Thoracic aorta (tissue), 2 donors: ENCODE measurements around the gene ECSIT. TPM values are rescaled to one million over a fixed set of nuclear protein-coding genes. Genes with fewer than 3 reads are reported as not detected.
"Not testable (repeated sequence)": the region's sequence is repeated elsewhere in the genome, so short reads cannot be mapped to it uniquely, and the experiment has no call there.

ENCODE experiments used
- ATAC-seq: fragments of 150-250 bp; one replicate; pipeline ENCODE4 v1.8.0; 2017; ENCODE audit warnings: low read depth; ENCODE audit not compliant: insufficient number of reproducible peaks, low FRiP score
- DNase-seq: peaks from one replicate; pipeline ENCODE4 v3.0.0-alpha.2; 2020; ENCODE audit warnings: low spot score
- H3K27ac ChIP-seq, 2 donors: fragments of 200-600 bp; sonication (generic); 1 replicate in 1 of 2; 2 replicates in 1 of 2; pipeline ENCODE4 v1.5.1; 2016; ENCODE audit warnings: mild to moderate bottlenecking in 2 of 2, moderate library complexity in 2 of 2
- H3K27me3 ChIP-seq: fragments of 200-600 bp; sonication (generic); replicated peaks from 2 replicates; pipeline ENCODE4 v1.6.0; 2016; ENCODE audit warnings: mild to moderate bottlenecking; ENCODE audit not compliant: insufficient read depth
- H3K36me3 ChIP-seq: fragments of 200-600 bp; sonication (generic); one replicate; pipeline ENCODE4 v1.5.1; 2016
- H3K4me1 ChIP-seq, 2 donors: fragments of 200-600 bp; sonication (generic); 1 replicate in 1 of 2; 2 replicates in 1 of 2; pipeline versions ENCODE4 v1.5.1 to v1.6.0; 2016; ENCODE audit warnings: low read depth in 2 of 2, mild to moderate bottlenecking in 1 of 2; ENCODE audit not compliant: control insufficient read depth in 1 of 2
- H3K4me3 ChIP-seq: fragments of 200-600 bp; sonication (generic); 2 replicates; pipeline ENCODE4 v1.5.1; 2016; ENCODE audit warnings: mild to moderate bottlenecking
- H3K9me3 ChIP-seq: fragments of 200-600 bp; sonication (generic); 2 replicates; pipeline ENCODE4 v1.5.1; 2016
- CTCF ChIP-seq: fragments of 200-600 bp; sonication (generic); IDR thresholded peaks from one replicate; pipeline ENCODE4 v1.5.1; 2019; ENCODE audit warnings: antibody characterized with exemption
- total RNA-seq, 2 donors: library from RNA; depleted of rRNA; stranded (reverse); fragments of >200 nt; gene quantifications; one replicate each; pipeline versions ENCODE4 v1.1.0 to v1.2.3, GENCODE V29; 2016

Gene ECSIT
- total RNA-seq, 2 donors from 2014 or later: 40.4 to 44.1 TPM

- Histone ChIP-seq H3K27me3 (no peaks in the 10 kb centered on the region), H3K4me3 (no peak overlapping the region), H3K4me1 (no peaks in the 10 kb centered on the region), H3K36me3 (no peaks in the 10 kb centered on the region), H3K9me3 (no peaks in the 10 kb centered on the region), H3K27ac (no peak overlapping the region)
- ATAC-seq: no peak
- no peak for TF ChIP-seq CTCF
- no peak for DNase-seq
Observed at GRCh38 chr19:11465600-11465999, 63.3 kb downstream of the ECSIT start.

GRCh38 chr19:11464333-11465265, 64.3 kb downstream of the ECSIT start:
- H3K4me3 ChIP-seq: no peak overlapping the region
- TF ChIP-seq CTCF: no peak
- no peaks in the 10 kb centered on the region for H3K9me3 ChIP-seq
- no peaks in the 10 kb centered on the region for H3K4me1 ChIP-seq
- ATAC-seq (no peak), DNase-seq (no peak)
- H3K27ac ChIP-seq: no peak overlapping the region
- H3K36me3 ChIP-seq: no peaks in the 10 kb centered on the region
- H3K27me3 ChIP-seq: no peaks in the 10 kb centered on the region

GRCh38 chr19:11463391-11463790, 65.5 kb downstream of the ECSIT start:
- TF ChIP-seq CTCF: no peak
- no peak for DNase-seq

GRCh38 chr19:11461453-11461852, 67.5 kb downstream of the ECSIT start:
- Histone ChIP-seq H3K4me3 (no peak overlapping the region), H3K9me3 (no peaks in the 10 kb centered on the region), H3K36me3 (no peaks in the 10 kb centered on the region), H3K4me1 (no peaks in the 10 kb centered on the region), H3K27ac (no peak overlapping the region), H3K27me3 (no peaks in the 10 kb centered on the region)
- DNase-seq (no peak), ATAC-seq (no peak)
- TF ChIP-seq CTCF: no peak

More at GRCh38 chr19:11463391-11463790, 65.5 kb downstream of the ECSIT start:
- H3K4me1 ChIP-seq: no peaks in the 10 kb centered on the region
- no peak overlapping the region for H3K4me3 ChIP-seq
- no peaks in the 10 kb centered on the region for H3K9me3 ChIP-seq
- H3K36me3 ChIP-seq: no peaks in the 10 kb centered on the region
- no peak for ATAC-seq
- no peaks in the 10 kb centered on the region for H3K27me3 ChIP-seq
- no peak overlapping the region for H3K27ac ChIP-seq

- no peak for TF ChIP-seq CTCF
- H3K9me3 ChIP-seq: no peaks in the 10 kb centered on the region
Observed at GRCh38 chr19:11460207-11460606, 68.7 kb downstream of the ECSIT start.

GRCh38 chr19:11458912-11459311, 70.0 kb downstream of the ECSIT start:
- not testable (repeated sequence) for H3K27ac ChIP-seq, H3K36me3 ChIP-seq, H3K9me3 ChIP-seq, DNase-seq, ATAC-seq, H3K4me1 ChIP-seq, H3K27me3 ChIP-seq, H3K4me3 ChIP-seq

More at GRCh38 chr19:11460207-11460606, 68.7 kb downstream of the ECSIT start:
- Histone ChIP-seq H3K27me3 (no peaks in the 10 kb centered on the region), H3K4me1 (no peaks in the 10 kb centered on the region), H3K4me3 (no peak overlapping the region), H3K36me3 (no peaks in the 10 kb centered on the region), H3K27ac (no peak overlapping the region)
- no peak for DNase-seq
- ATAC-seq: no peak
